ENCODE results near the gene FXYD3. TPM values are rescaled to one million over a fixed set of nuclear protein-coding genes. Genes with fewer than 3 reads are reported as not detected.

Gene FXYD3
- total RNA-seq, 1 experiment from 2014 or later: 17.4 TPM

GRCh38 chr19:35098413-35099049 is 17.1 kb upstream of the FXYD3 start:
- ATAC-seq: no peak
- Histone ChIP-seq H3K4me1 (ENCODE audit: control insufficient read depth in 1 of 2, insufficient read depth in 2 of 2, low read length in 2 of 2) (no peaks in the 10 kb centered on the region), H2AFZ (ENCODE audit: low read depth, low read length, poor library complexity, severe bottlenecking) (no peak overlapping the region), H3K9ac (ENCODE audit: low read length) (no peak overlapping the region), H4K20me1 (ENCODE audit: insufficient read depth) (no peaks in the 10 kb centered on the region), H3K36me3 (ENCODE audit: control insufficient read depth in 1 of 2, insufficient read depth in 2 of 2, low read length in 2 of 2) (no peaks in the 10 kb centered on the region), H3K4me2 (ENCODE audit: low read length) (no peak overlapping the region), H3K4me3 (replicated peaks in 1 of 2; ENCODE audit: low read depth in 1 of 2, low read length in 2 of 2) (no peak overlapping the region), H3K79me2 (ENCODE audit: insufficient read depth, low read length) (no peaks in the 10 kb centered on the region), H3K27me3 (ENCODE audit: insufficient read depth, low read length) (no peaks in the 10 kb centered on the region), H3K9me2 (ENCODE audit: insufficient read depth) (no peaks in the 10 kb centered on the region), H3K9me3 (ENCODE audit: control insufficient read depth in 1 of 2, insufficient read depth in 1 of 2, low read depth in 1 of 2, low read length in 2 of 2) (no peaks in the 10 kb centered on the region), H3K27ac (ENCODE audit: low read depth, low read length) (no peak overlapping the region)
- TF ChIP-seq ATF3 (IDR thresholded peaks at IDR 0.05) (no peak), CBX3 (IDR thresholded peaks at IDR 0.05; ENCODE audit: low read depth) (no peak), ZFX (IDR thresholded peaks at IDR 0.05) (no peak)
- intact Hi-C loops (cut with micrococcal nuclease): no loop called here
- CTCF ChIA-PET: interaction anchor here (0.7 kb wide), 1 partner anchor 8 kb away, joined by 3 read pairs; no protein-coding TSS in a partner anchor
- RAD21 ChIA-PET (ENCODE audit: low non-redundant PET in 1 of 2, low total read pairs in 2 of 2, uncharacterized antibody in 2 of 2, unreplicated experiment in 2 of 2): no interaction called here
- POLR2A ChIA-PET: no interaction called here
- BruUV-seq (replicated peaks): no TSS peak
- no peak for DNase-seq (ENCODE audit: low read depth, low spot score)

- CTCF ChIA-PET: interaction anchor here (0.7 kb wide), 1 partner anchor 9 kb away, joined by 3 read pairs; no protein-coding TSS in a partner anchor
- Histone ChIP-seq H3K9ac (ENCODE audit: low read length) (no peak overlapping the region), H3K79me2 (ENCODE audit: insufficient read depth, low read length) (no peaks in the 10 kb centered on the region), H3K4me2 (ENCODE audit: low read length) (no peak overlapping the region), H3K4me1 (ENCODE audit: control insufficient read depth in 1 of 2, insufficient read depth in 2 of 2, low read length in 2 of 2) (no peaks in the 10 kb centered on the region), H4K20me1 (ENCODE audit: insufficient read depth) (no peaks in the 10 kb centered on the region), H3K4me3 (replicated peaks in 1 of 2; ENCODE audit: low read depth in 1 of 2, low read length in 2 of 2) (no peak overlapping the region), H3K36me3 (ENCODE audit: control insufficient read depth in 1 of 2, insufficient read depth in 2 of 2, low read length in 2 of 2) (no peaks in the 10 kb centered on the region), H2AFZ (ENCODE audit: low read depth, low read length, poor library complexity, severe bottlenecking) (no peak overlapping the region), H3K9me3 (ENCODE audit: control insufficient read depth in 1 of 2, insufficient read depth in 1 of 2, low read depth in 1 of 2, low read length in 2 of 2) (no peaks in the 10 kb centered on the region), H3K9me2 (ENCODE audit: insufficient read depth) (no peaks in the 10 kb centered on the region), H3K27me3 (ENCODE audit: insufficient read depth, low read length) (no peaks in the 10 kb centered on the region), H3K27ac (ENCODE audit: low read depth, low read length) (no peak overlapping the region)
- RAD21 ChIA-PET (ENCODE audit: low non-redundant PET in 1 of 2, low total read pairs in 2 of 2, uncharacterized antibody in 2 of 2, unreplicated experiment in 2 of 2): no interaction called here
- POLR2A ChIA-PET: no interaction called here
- no peak for ATAC-seq
- intact Hi-C loops (cut with micrococcal nuclease): no loop called here
- no TSS peak for BruUV-seq (replicated peaks)
- DNase-seq (ENCODE audit: low read depth, low spot score): no peak
- TF ChIP-seq TCF7L2 (IDR thresholded peaks at IDR 0.05; ENCODE audit: borderline replicate concordance, extremely low read depth, insufficient read depth, insufficient read length): no peak
- no peak for TF ChIP-seq CTCF (IDR thresholded peaks at IDR 0.05 in 2 of 3, conservative IDR thresholded peaks at IDR 0.05 in 1 of 3; ENCODE audit: borderline replicate concordance in 1 of 3, insufficient read depth in 1 of 3, low read depth in 2 of 3, low read length in 2 of 3)
- no peak for TF ChIP-seq SRF (IDR thresholded peaks at IDR 0.05; ENCODE audit: low read depth)
- TF ChIP-seq SIN3A (IDR thresholded peaks at IDR 0.05; ENCODE audit: low read depth): no peak
- no peak for TF ChIP-seq REST (IDR thresholded peaks at IDR 0.05; ENCODE audit: low read depth)
- TF ChIP-seq ATF3 (IDR thresholded peaks at IDR 0.05): no peak
- no peak for TF ChIP-seq POLR2A (IDR thresholded peaks at IDR 0.05; ENCODE audit: borderline replicate concordance, extremely low read depth, insufficient read depth, insufficient read length)
- TF ChIP-seq CBX3 (IDR thresholded peaks at IDR 0.05; ENCODE audit: low read depth): no peak
- no peak for TF ChIP-seq POLR2AphosphoS5 (IDR thresholded peaks at IDR 0.05; ENCODE audit: low read depth, low read length)
- no peak for TF ChIP-seq EZH2phosphoT487 (IDR thresholded peaks at IDR 0.05; ENCODE audit: borderline replicate concordance)
- TF ChIP-seq FOSL1 (IDR thresholded peaks at IDR 0.05; ENCODE audit: low read depth): no peak
- TF ChIP-seq JUND (IDR thresholded peaks at IDR 0.05): no peak
These were observed 16.3 kb upstream of the FXYD3 start for GRCh38 chr19:35099155-35099896.

All from HCT116 (cell line).